Fibroblast of lung (primary cell): ENCODE measurements around the gene C16orf95. TPM values are rescaled to one million over a fixed set of nuclear protein-coding genes. Genes with fewer than 3 reads are reported as not detected.

Experiments
- DNase-seq, 2 donors: peaks; one replicate each; pipeline versions ENCODE4 v3.0.0 to v3.0.0-alpha.2; 2010; ENCODE audit warnings: low read depth in 2 of 2
- H2AFZ ChIP-seq: 2 replicates; pipeline ENCODE4 v1.5.1; 2012; ENCODE audit warnings: low read length, control low read depth, inconsistent platforms
- H3K27ac ChIP-seq: 2 replicates; pipeline ENCODE4 v1.5.1; 2011; ENCODE audit warnings: low read length, control low read depth; ENCODE audit not compliant: insufficient read depth
- H3K27me3 ChIP-seq: 2 replicates; pipeline ENCODE4 v1.5.1; 2011; ENCODE audit warnings: mild to moderate bottlenecking, low read length; ENCODE audit not compliant: control insufficient read depth, insufficient read depth
- H3K36me3 ChIP-seq: 2 replicates; pipeline ENCODE4 v1.5.1; 2011; ENCODE audit warnings: low read length; ENCODE audit not compliant: control insufficient read depth, insufficient read depth
- H3K4me1 ChIP-seq: 2 replicates; pipeline ENCODE4 v1.5.1; 2011; ENCODE audit warnings: low read length; ENCODE audit not compliant: control insufficient read depth, insufficient read depth; ENCODE audit errors: extremely low read depth
- H3K4me2 ChIP-seq: 2 replicates; pipeline ENCODE4 v1.5.1; 2011; ENCODE audit warnings: low read length, control low read depth; ENCODE audit not compliant: insufficient read depth; ENCODE audit errors: extremely low read depth
- H3K4me3 ChIP-seq, 4 experiments: fragments of 200-600 bp in 1 of 4; sonication (generic) in 1 of 4; replicated peaks in 1 of 4; 2 replicates each; pipeline ENCODE4 v1.5.1; 2011 to 2016; ENCODE audit warnings: low read length in 4 of 4, low read depth in 3 of 4, mild to moderate bottlenecking in 3 of 4, control low read depth in 2 of 4, inconsistent platforms in 1 of 4, mixed read lengths in 1 of 4; ENCODE audit not compliant: insufficient read depth in 1 of 4; ENCODE audit errors: control extremely low read depth in 1 of 4
- H3K79me2 ChIP-seq: 2 replicates; pipeline ENCODE4 v1.5.1; 2012; ENCODE audit warnings: mild to moderate bottlenecking, low read length, inconsistent platforms; ENCODE audit not compliant: control insufficient read depth, insufficient read depth
- H3K9ac ChIP-seq: 2 replicates; pipeline ENCODE4 v1.5.1; 2011; ENCODE audit warnings: mild to moderate bottlenecking, low read length, control low read depth; ENCODE audit not compliant: insufficient read depth
- H3K9me3 ChIP-seq: 2 replicates; pipeline ENCODE4 v1.5.1; 2012; ENCODE audit warnings: low read depth, low read length; ENCODE audit not compliant: control insufficient read depth, insufficient read depth
- H4K20me1 ChIP-seq: 2 replicates; pipeline ENCODE4 v1.5.1; 2011; ENCODE audit warnings: low read length; ENCODE audit not compliant: control insufficient read depth, insufficient read depth; ENCODE audit errors: extremely low read depth
- CTCF ChIP-seq, 2 donors: IDR thresholded peaks in 1 of 2; conservative IDR thresholded peaks in 1 of 2; 1 replicate in 1 of 2; 2 replicates in 1 of 2; pipeline ENCODE4 v1.5.1; 2011 to 2012; ENCODE audit warnings: low read length in 2 of 2, control low read depth in 1 of 2, inconsistent platforms in 1 of 2, low read depth in 1 of 2, mild to moderate bottlenecking in 1 of 2
- EZH2 ChIP-seq: IDR thresholded peaks from 2 replicates; pipeline ENCODE4 v1.5.1; 2012; ENCODE audit warnings: low read length, control low read depth, mild to moderate bottlenecking; ENCODE audit errors: missing control alignments
- polyA plus RNA-seq, 2 donors: library from polyadenylated mRNA; depleted of rRNA in 1 of 2; stranded (reverse) in 1 of 2; unstranded in 1 of 2; fragments of >200 nt; gene quantifications; 2 replicates each; pipeline ENCODE4 v1.2.1, GENCODE V29; 2011 to 2012; ENCODE audit warnings: missing spikeins in 1 of 2
- total RNA-seq: library from RNA; depleted of rRNA; stranded (reverse); fragments of >200 nt; gene quantifications from 2 replicates; pipeline ENCODE4 v1.2.1, GENCODE V29; 2014

Gene C16orf95
- total and polyA plus RNA-seq, 2 donors (not counting 1 experiment from before 2014, with no cell fraction given) = 1.3 to 5.4 TPM

- Histone ChIP-seq H3K79me2 (no peaks in the 10 kb centered on the region), H3K27me3 (no peaks in the 10 kb centered on the region), H3K36me3 (peaks cover 29% of the 10 kb centered on the region), H3K9me3 (no peaks in the 10 kb centered on the region), H4K20me1 (peaks cover 2% of the 10 kb centered on the region), H3K4me3 (no peak overlapping the region), H3K4me2 (no peak overlapping the region), H3K9ac (no peak overlapping the region), H3K27ac (no peak overlapping the region), H3K4me1 (no peaks in the 10 kb centered on the region), H2AFZ (no peak overlapping the region)
- TF ChIP-seq EZH2 (no peak), CTCF (conservative IDR thresholded peaks at IDR 0.05 in 1 of 2, IDR thresholded peaks at IDR 0.05 in 1 of 2; ENCODE audit: low read depth in 1 of 2, low read length in 2 of 2) (no peak)
- no peak for DNase-seq
Observed at GRCh38 chr16:87336434-87337240, 19.4 kb upstream of the C16orf95 start.

- no peaks in the 10 kb centered on the region for H3K9me3 ChIP-seq
- no peaks in the 10 kb centered on the region for H3K79me2 ChIP-seq
- no peak overlapping the region for H3K9ac ChIP-seq
- H3K4me1 ChIP-seq = no peaks in the 10 kb centered on the region
- H2AFZ ChIP-seq = no peak overlapping the region
- peaks cover 2% of the 10 kb centered on the region for H4K20me1 ChIP-seq
- H3K4me3 ChIP-seq = no peak overlapping the region
- no peak overlapping the region for H3K27ac ChIP-seq
- TF ChIP-seq CTCF (conservative IDR thresholded peaks at IDR 0.05 in 1 of 2, IDR thresholded peaks at IDR 0.05 in 1 of 2; ENCODE audit: low read depth in 1 of 2, low read length in 2 of 2) (no peak), EZH2 (no peak)
- DNase-seq = no peak
- no peak overlapping the region for H3K4me2 ChIP-seq
- H3K27me3 ChIP-seq = no peaks in the 10 kb centered on the region
- H3K36me3 ChIP-seq = peaks cover 29% of the 10 kb centered on the region
Observed at GRCh38 chr16:87335625-87336433, 18.6 kb upstream of the C16orf95 start.
